Measurements from ENCODE around the gene TBX21.
"Not testable (repeated sequence)": the region's sequence is repeated elsewhere in the genome, so short reads cannot be mapped to it uniquely, and the experiment has no call there.

TBX21 gene

DNA sequence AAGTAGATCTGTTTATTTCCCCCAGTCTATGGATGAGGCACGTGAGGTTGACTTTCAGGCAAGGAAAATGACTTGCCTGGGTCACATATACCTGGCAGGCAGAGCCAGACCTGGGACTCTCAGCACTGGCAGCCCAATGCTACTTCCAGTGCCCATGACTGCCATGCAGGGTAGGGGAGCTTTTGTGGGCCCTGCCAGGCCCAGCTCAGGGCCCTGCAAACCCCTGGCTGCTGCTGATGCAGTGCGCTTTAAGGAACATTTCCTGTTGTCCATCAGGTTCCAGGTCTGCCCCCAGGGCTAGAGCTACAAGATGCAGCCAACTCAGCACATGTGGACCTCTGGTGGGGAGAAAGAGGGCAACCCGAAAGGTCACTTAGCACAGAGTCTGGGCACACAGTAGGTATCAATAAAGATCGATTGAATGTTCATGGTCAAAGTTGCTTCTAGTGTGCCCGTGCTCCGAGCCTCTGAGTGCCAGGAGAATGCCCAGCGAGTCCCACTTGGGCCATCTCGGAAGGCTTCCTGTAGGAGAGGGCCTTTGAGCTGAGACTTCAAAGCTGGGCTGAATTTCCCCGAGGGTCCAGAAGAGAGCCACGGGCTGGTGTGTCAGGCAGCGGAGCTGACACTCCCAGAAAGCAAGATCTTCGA, 513 bp upstream of the TBX21 start:
- no peak for DNase-seq

DNA sequence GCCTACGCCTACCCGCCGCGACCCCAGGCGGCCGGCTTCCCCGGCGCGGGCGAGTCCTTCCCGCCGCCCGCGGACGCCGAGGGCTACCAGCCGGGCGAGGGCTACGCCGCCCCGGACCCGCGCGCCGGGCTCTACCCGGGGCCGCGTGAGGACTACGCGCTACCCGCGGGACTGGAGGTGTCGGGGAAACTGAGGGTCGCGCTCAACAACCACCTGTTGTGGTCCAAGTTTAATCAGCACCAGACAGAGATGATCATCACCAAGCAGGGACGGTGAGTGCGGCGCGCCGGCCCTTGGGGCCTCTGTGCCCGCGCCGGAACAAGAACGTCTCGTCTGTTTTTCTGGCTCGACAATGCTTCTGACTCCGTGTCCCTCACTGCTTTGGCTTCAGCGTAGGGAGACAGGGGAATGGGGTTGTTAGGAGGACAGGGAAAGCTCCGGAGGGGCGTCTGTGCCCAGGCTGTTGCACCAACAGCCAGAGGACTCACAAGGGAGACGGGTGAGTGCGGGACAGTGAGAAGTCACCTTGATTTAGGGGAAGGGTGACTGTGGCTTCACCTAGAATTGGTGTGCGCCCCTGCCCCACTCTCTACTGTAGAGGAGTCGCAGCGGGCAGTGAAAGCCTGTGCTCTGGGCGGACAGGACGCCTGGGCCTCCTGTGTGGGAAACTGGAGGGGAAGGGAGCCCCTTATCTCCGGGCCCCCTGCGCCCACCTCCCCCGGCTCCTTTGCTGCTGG, 806 bp downstream of the TBX21 start:
- no peak for DNase-seq

DNA sequence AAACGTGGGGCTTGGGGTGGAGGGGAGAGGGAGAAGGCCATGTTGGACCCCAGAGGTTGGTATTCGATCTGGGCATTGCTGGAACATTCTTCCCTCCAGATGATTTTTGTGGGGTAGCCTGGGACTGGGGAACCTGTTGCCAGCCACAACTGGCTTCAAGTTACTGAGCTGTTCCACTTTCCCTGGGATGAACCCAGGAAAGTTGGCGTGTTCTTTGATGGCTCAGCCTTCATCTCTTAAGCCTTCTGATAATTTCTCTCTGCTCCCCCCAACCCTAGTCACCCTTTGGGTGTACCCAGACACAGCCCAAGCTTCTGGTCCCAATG, 2.1 kb downstream of the TBX21 start:
- no peak for DNase-seq

DNA sequence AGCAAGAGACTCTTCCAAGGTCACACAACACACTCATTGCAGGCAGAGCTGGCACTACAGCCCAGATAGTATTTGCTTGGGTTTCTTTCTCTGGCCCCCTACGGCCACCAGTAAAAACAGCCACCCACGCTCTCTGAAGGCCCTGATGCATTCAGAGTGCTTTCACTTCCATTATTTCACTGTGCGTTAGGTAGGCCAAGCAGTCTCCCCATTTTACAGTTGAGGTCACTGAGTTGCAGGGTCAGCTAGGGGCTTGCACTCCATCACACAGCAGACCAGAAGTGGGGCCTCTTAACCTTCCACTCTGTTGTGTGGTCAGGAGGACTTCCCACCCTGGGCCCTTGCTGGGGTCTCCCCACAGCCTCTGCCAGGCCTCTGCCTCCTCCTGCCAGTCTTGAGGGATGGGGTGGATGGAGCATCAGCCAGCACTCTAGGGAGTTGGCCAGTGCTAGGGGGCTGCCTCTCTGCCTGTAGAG, 2.5 kb downstream of the TBX21 start:
- DNase-seq = no peak

DNA sequence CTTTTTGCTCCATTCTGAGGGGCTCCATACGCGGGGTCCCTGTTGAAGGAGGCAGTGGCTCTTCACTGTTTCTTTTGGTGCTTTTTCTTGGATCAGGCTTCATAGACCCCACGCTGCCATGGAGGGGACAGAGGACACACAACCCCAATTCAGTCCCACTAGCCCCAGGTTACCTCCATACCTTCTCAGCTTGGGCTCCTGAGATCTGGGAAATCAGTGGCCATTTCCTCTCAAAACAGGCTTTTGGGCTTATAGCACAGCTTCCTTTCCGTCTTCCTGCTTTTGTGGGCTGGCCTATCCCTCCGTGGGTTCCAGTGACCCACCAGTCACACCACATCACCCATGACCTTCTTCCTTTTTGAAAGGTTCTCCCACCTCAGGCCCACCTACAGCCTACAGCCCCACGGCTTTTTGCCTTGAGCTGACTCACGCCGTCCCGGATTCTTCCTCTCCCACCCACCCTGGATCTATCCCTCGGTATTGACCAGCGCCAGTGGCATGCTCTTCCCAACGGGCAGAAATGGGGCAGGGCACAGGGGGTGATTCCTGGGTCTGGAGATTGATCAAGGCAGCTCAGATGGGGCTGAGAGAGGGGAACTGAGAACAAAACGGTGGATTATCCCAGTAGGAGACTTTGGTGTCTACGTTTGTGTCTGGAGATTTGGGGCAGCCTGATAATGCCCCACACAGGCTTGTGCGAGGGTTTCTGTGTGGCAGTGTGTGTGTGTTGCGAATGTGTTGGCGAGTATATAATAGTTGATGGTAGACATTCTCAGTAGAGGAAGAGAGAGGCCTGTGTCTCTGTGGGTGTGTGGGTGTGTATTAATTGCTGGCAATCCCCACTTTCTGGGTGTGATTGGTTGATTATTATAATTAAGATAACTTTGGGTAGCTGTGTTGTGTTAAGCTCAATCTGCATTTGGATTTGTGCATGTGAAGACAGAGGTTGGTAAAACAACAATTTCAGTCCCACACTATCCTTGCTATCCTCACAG, 3.8 kb downstream of the TBX21 start:
- no peak for DNase-seq

DNA sequence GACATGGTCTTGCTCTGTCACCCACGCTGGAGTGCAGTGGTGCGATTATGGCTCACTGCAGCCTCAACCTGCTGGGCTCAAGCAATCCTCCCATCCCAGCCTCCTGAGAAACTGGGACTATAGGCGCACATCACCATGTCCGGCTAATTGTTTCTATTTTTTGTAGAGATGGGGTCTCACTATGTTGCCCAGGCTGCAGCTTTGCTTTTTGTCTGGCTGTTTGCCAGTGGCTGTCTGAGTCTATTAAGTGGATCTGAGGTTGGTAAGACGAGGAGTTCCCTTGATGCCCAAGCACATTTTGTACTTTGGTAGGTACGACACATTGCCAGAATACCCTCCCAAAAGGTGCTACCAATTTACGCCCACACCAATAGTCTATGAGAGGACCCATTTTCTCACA, 5.1 kb downstream of the TBX21 start:
- no peak for DNase-seq

DNA sequence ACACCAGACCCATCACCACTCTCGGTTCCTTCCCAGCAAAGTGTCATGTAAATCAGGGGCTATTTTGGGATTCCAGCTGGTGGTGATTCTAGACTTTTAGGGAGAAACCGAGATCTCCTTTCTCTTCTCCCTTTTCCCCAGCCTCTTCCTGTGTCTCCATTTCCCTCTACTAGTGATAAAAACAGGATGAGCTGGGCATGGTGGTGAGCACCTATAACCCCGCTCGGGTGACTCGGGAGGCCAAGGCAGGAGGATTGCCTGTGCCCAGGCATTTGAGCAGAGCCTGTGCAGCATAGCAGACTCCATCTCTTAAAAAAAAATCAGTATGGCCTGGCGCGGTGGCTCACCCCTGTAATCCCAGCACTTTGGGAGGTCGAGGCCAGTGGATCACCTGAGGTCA, 6.1 kb downstream of the TBX21 start:
- no peak for DNase-seq

DNA sequence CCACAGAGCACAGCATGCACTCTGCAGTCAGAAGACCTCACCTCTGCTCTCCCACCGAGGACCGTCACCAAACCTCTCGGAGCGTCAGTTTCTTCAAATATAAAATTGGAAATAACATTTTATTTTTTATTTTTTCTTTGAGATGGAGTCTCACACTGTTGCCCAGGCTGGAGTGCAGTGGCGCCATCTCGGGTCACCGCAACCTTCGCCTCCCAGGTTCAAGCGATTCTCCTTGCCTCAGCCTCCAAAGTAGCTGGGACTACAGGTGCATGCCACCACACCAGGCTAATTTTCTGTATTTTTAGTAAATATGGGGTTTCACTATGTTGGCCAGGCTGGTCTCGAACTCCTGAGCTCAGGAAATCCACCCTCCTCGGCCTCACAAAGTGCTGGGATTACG, 6.9 kb downstream of the TBX21 start:
- not testable (repeated sequence) for DNase-seq

DNA sequence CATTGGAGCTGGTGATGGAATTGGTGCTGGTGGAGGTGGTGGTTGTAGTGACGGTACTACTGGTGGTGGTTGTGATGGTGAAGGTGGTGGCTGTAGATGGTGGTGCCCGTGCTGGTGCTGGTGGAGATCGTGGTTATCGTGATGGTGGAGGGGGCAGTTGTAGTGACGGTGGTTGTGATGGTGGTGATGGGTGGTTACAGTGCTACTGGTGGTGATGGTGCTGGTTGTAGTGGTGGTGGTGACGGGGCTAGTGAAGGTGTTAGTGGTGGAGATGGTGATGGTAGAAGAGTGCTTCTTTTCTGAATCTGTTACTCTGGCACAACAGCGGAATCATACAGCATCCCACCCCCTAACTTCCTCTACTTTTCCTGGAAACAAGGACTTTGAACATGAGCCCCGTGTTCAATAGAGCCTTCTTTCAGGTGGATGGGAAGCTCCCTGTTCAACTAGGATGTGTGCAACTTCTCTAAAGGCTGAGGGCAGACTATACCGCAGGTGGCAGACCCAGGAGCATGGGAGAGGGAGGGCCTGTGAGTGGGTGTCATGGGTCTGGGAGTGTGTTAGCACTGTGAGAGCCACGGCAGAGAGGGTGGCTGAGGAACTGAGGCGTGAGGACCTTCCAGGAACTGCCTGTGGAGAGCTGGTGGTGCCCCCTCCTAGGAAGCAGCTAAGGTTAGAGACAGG, 8.2 kb downstream of the TBX21 start:
- DNase-seq = no peak

DNA sequence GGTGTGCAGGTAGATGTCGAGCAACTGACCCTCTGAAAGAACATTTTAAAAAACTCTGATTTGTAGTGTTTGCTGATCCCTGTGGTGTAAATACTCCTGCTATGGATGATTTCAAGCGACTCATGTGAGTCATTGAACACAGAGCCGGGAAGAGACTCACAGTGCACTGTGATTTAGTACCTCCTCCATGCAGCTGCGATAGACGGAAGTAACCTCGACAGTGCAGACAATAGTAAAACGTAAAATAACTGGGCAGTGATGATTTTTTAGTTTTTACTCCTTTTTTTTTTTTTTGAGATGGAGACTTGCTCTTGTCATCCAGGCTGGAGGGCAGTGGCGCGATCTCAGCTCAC, 8.7 kb downstream of the TBX21 start:
- no peak for DNase-seq

DNA sequence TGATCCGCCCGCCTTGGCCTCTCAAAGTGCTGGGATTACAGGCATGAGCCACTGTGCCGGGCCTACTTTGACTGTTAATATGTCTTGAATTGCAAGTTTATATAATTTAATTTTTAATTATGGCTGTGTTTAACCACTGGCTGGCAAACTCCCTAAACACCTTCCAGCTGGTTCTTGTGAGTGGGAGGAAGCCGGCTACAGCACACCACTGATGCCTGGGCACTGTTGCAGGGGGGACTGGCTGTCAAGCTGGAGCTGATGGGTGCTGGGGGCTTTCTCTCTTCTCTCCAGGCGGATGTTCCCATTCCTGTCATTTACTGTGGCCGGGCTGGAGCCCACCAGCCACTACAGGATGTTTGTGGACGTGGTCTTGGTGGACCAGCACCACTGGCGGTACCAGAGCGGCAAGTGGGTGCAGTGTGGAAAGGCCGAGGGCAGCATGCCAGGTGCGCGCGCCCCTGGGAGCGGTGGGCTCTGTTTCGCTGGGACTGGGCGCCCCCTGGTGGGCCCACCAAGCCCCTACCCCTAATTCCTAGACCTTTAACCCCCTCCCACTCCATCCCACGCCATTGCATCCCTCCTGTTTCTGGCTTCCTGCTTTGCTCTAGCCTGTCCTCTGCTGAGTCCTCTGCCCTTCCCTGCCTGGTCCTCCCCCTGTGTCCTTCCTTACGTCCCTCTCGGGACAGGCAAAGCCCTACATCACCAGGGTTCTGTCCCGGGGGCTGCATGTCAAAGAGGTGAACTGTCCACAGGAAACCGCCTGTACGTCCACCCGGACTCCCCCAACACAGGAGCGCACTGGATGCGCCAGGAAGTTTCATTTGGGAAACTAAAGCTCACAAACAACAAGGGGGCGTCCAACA, 9.5 kb downstream of the TBX21 start:
- no peak for DNase-seq

DNA sequence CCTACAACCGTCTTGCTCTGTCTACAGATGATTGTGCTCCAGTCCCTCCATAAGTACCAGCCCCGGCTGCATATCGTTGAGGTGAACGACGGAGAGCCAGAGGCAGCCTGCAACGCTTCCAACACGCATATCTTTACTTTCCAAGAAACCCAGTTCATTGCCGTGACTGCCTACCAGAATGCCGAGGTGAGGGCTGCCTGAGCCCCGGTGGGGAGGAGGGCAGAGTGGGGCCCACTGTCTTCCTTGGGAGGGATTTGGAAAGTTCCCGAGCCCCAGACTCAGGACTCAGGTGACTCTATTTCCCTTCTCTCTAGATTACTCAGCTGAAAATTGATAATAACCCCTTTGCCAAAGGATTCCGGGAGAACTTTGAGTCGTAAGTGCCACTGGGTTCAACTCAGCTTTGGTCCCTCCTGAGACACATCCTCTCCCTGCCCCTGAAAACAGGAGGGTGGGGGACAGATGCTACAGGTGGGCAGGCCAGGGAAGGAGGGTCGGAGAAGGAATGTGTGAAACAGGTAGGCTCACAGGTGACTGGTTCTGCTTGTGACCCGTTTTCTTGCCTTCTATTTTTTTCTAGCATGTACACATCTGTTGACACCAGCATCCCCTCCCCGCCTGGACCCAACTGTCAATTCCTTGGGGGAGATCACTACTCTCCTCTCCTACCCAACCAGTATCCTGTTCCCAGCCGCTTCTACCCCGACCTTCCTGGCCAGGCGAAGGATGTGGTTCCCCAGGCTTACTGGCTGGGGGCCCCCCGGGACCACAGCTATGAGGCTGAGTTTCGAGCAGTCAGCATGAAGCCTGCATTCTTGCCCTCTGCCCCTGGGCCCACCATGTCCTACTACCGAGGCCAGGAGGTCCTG, 11.4 kb downstream of the TBX21 start:
- DNase-seq = no peak

DNA sequence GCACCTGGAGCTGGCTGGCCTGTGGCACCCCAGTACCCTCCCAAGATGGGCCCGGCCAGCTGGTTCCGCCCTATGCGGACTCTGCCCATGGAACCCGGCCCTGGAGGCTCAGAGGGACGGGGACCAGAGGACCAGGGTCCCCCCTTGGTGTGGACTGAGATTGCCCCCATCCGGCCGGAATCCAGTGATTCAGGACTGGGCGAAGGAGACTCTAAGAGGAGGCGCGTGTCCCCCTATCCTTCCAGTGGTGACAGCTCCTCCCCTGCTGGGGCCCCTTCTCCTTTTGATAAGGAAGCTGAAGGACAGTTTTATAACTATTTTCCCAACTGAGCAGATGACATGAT, 12.0 kb downstream of the TBX21 start:
- no peak for DNase-seq

DNA sequence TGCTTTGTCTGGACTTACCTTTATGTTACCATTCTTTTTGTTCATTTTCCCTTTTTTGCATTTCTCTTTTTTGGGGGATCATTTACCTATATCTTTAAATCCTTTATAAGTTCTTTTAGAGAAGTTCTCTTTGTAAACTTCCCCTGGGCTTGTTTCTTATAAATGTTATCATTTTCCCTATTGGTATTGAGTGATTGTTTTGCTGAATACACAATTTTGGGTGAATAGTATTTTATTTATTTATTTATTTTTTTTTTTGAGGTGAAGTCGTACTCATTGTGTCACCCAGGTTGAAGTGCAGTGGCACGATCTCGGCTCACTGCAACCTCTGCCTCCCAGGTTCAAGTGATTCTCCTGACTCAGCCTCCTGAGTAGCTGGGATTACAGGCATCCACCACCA, 18.4 kb downstream of the TBX21 start:
- no peak for DNase-seq

DNA sequence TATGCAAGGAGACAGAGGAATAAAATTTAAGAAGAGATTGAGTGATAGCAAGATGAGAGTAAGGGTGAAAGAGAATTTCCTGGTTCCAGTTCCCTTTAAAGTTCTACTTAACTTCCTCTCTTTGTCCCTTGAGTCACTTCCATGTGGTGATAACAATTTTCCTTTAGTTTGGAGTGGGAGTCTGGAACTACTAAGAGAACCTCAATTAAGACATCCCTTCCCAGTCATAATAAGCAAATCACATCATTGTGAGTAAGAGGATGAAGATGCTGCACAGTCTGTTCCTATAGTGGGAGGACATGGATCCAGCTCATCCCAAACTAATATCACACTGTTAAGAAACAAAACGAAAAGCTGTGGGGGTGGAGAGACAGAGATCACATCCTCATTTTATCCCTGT, 24.4 kb downstream of the TBX21 start:
- DNase-seq = no peak

DNA sequence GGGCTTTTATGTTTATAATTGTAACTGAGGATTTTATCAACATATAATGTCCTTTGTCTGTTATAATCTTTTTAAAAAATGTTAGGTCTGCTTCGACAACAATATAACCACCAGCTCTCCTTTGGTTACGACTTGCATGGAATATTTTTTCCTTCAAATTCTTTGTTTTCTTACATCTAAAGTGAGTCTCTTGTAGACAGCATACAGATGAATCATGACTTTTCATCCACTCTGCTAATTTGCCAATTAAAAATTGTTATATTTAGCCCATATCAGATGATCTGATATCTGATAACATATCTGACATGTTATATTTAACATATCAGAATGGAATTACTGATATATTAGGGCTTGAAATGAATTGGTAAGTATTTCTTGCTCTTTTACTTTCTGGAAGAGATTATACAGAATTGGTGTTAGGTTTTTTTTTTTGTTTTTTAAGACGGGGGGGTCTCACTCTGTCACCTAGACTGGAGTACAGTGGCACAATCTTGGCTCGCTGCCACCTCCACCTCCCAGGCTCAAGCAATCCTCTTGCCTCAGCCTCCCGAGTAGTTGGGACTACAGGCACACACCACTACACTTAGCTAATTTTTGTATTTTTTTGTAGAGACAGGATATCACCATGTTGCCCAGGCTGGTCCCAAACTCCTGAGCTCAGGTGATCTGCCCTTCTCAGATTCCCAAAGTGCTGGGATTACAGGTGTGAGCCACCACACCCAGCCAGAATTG, 27.5 kb downstream of the TBX21 start:
- no peak for DNase-seq

DNA sequence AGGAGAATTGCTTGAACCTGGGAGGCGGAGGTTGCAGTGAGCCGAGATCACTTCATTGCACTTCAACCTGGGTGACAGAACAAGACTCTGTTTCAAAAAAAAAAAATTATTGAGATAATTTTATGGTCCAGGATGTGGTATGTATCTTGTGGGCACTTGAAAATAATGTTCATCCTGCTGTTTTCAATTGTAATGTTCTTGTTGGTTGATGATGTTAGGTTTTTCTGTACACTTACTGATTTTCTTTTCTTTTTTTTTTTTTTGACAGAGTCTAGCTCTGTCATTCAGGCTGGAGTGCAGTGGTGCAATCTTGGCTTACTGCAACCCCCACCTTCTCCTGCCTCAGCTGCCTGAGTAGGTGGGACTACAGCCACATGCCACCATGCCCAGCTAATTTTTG, 29.7 kb downstream of the TBX21 start:
- DNase-seq = no peak

DNA sequence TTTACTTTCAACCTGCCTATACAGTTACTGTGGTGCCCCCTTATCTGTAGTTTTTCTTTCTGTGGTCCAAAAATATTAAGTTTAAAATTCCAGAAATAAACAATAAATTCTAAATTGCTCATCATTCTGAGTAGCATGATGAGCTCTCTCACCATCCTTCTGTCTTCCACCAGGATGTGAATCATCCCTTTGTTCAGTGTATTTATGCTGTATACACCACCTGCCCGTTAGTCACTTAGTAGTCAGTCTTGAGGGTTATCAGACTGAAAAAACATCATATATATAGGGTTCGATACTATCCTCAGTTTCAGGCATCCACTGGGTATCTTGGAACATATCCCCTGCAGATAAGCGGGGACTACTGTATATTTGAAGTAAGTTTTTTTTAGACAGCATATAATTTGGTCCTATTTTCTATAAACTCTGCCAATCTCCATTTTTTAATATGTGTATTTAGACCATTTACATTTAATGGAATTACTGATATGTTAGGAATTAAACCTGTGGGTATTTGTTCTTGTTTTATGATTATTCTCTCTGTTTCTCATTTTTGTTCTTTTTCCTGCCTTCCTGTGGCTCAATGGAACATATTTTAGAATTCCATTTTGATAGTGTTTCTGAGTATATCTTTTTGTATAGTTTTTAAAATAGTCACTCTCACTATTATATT, 31.0 kb downstream of the TBX21 start:
- no peak for DNase-seq

DNA sequence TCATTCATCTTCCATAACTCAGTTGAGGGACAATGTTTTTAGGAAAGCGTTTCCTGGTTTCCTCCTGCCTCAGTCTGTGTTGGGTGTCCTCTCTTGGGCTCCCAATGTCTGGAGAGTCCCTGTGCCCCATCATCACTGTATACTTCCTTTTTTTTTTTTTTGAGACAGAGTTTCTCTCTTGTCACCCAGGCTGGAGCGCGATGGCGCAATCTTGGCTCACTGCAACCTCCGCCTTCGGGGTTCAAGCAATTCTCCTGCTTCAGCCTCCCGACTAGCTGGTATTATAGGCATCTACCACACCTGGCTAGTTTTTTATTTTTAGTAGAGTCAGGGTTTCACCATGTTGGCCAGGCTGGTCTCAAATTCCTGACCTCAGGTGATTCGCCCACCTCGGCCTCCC, 40.6 kb downstream of the TBX21 start:
- not testable (repeated sequence) for DNase-seq

DNA sequence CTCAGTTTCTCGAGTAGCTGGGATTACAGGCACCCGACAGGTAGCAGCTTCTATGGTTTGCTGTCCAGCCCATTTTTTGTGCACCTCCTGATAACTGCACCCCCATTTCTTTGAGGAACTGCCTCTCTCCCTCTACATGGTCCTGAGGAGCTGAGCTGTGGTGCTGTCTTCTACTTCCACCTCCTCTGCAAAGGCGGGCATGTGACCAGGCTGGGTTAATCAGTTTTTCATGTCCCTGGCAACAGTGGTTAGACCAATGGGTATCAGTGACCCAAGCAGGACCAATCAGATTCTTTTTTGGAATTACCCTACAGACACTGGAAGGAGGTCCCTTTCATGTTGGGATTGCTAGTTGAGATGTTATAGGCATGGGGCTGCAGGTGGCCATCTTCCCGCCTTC, 41.3 kb downstream of the TBX21 start:
- DNase-seq = no peak

Measured in femur (tissue), 1 donor.